Heart right ventricle (tissue), 16 donors: ENCODE data around the gene VENTX. TPM values are rescaled to one million over a fixed set of nuclear protein-coding genes. Genes with fewer than 3 reads are reported as not detected.

Experiments used
- ATAC-seq, 8 donors: fragments of 200-7000 bp; cut with Tn5 transposase; one replicate each; pipeline ENCODE4 v1.9.1; 2020; ENCODE audit warnings: mild to moderate bottlenecking in 8 of 8, moderate library complexity in 8 of 8, moderate number of reproducible peaks in 1 of 8
- DNase-seq, 2 donors: peaks; one replicate each; pipeline ENCODE4 v3.0.0-alpha.2; 2020
- H3K27ac ChIP-seq, 10 donors: fragments of 200-600 bp; sonication (generic) in 2 of 10; one replicate each; pipeline versions ENCODE4 v1.5.0 to v1.8.0; 2020 to 2022; ENCODE audit warnings: mild to moderate bottlenecking in 3 of 10
- H3K27me3 ChIP-seq, 7 donors: fragments of 200-600 bp; one replicate each; pipeline ENCODE4 v1.8.0; 2021 to 2022; ENCODE audit warnings: mild to moderate bottlenecking in 2 of 7
- H3K36me3 ChIP-seq, 9 donors: fragments of 200-600 bp; sonication (generic) in 1 of 9; one replicate each; pipeline versions ENCODE4 v1.5.0 to v1.8.0; 2020 to 2022; ENCODE audit warnings: mild to moderate bottlenecking in 2 of 9
- H3K4me1 ChIP-seq, 9 donors: fragments of 200-600 bp; sonication (generic) in 1 of 9; one replicate each; pipeline versions ENCODE4 v1.5.0 to v1.8.0; 2020 to 2022; ENCODE audit warnings: mild to moderate bottlenecking in 4 of 9
- H3K4me3 ChIP-seq, 10 donors: fragments of 200-600 bp; sonication (generic) in 2 of 10; one replicate each; pipeline versions ENCODE4 v1.5.0 to v1.8.0; 2020 to 2022; ENCODE audit warnings: mild to moderate bottlenecking in 7 of 10, moderate library complexity in 2 of 10
- H3K9me3 ChIP-seq, 11 donors: fragments of 200-600 bp in 10 of 11; sonication (generic) in 2 of 11; one replicate each; pipeline versions ENCODE4 v1.5.0 to v1.8.0; 2013 to 2022; ENCODE audit warnings: mild to moderate bottlenecking in 2 of 11, control low read depth in 1 of 11, moderate library complexity in 1 of 11
- WGBS, 2 donors: extraction: QIAGEN DNeasy Blood & Tissue Kit; methylation state at CpG; one replicate each; pipeline ENCODE4 v1.1.7; 2013; ENCODE audit warnings: inconsistent platforms in 1 of 2; 5-methylcytosine and 5-hydroxymethylcytosine counted together
- intact Hi-C, 10 donors: fragments of 100-400 bp; cut with DNase I; formaldehyde crosslinking; loops; one replicate each; pipeline versions ENCODE4 v1.11.1 to v1.14.2; 2022
- polyA plus RNA-seq, 2 donors: library from polyadenylated mRNA; stranded (reverse); fragments of 200-250 nt; gene quantifications; one replicate each; pipeline ENCODE4 v1.2.3, GENCODE V29; 2013
- total RNA-seq, 10 donors: library from RNA; stranded (reverse); fragmentation: NEBNext Ultra II Directional in 3 of 10; extraction: Animal tissue kit (Norgen Biotek cat#: 25700) in 3 of 10; gene quantifications; one replicate each; pipeline versions ENCODE4 v1.2.1 to v1.2.4, GENCODE V29; 2021 to 2023
- TF ChIP-seq, protein P1 (sequence below), 9 donors: fragments of 200-600 bp; sonication (generic) in 2 of 9; IDR thresholded peaks; one replicate each; pipeline versions ENCODE4 v1.5.0 to v1.8.0; 2021 to 2022; ENCODE audit warnings: antibody characterized with exemption in 9 of 9, mild to moderate bottlenecking in 5 of 9, moderate library complexity in 1 of 9
- donor health status: Arrhythmogenic right ventricular cardiomyopathy.
- donor health status: ischemic (EF 13 %, LVEDD 7.1; RV severe dilation, severe dysfunction).
- donor health status: healthy with polysubstance abuse.
- donor health status: DM: no; HTN: yes; CAD: no.
- donor health status: DM: no; HTN: no; CAD: no.
- donor health status: ischemic (EF 25% LVEDD 6.9; RV normal size, moderate dysfunction).
- donor health status: ischemic (EF 25% LVEDD 5.7; RV mildly dilated, moderate dysfunction).
- donor health status: healthy.
- donor health status: DM: yes; HTN: yes; CAD: no.
- donor health status: Ischemic cardiomyopathy.
- donor health status: ischemic (EF 35%, LVEDD 5.7; RV mildly dilated, moderate dysfunction).
- donor health status: nonischemic (EF 11% LVEDD 7.7; RV severe dilation, severe dysfunction).
- donor health status: DM: yes; HTN: yes; CAD: no.
- donor health status: PGD.
- donor health status: ischemic (EF 29% LVEDD 5.4; RV normal size, mild dysfunction).
- donor health status: nonischemic (EF 23%, LVEDD 6.1; RV moderate dilation, normal function).

Gene VENTX
- total and polyA plus RNA-seq, 12 donors: 0.19 to 1.5 (median 0.64) TPM; not detected in 1

- peaks cover 8 to 96% (median 79%) of the 10 kb centered on the region in 7 donors for H3K27me3 ChIP-seq
Observed at GRCh38 chr10:133245439-133246235, 8.0 kb downstream of the VENTX start.

DNA sequence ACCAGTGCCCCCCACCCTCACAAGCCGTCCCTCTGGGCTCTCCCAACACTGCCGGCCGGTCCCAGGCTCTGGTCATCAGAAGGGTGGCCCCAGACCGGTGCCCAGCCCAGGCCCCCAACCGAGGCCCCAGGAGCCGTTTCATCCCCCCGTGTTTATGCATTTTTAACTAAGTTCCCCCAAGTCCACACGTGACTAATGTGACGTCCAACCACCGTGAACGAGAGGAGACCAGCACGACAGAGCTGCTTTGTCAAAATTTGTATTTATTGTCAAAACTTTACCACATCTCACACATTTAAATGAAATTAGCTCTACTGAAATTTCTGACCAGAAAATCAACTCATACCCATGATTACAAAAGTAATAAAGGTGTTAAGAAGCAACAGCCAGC, 8.6 kb downstream of the VENTX start:
- no peak for DNase-seq
- ATAC-seq: no peak

More at GRCh38 chr10:133245439-133246235, 8.0 kb downstream of the VENTX start:
- peaks cover 0 to 13% (median 0%) of the 10 kb centered on the region in 9 donors for H3K4me1 ChIP-seq
- H3K9me3 ChIP-seq: no peaks in the 10 kb centered on the region
- WGBS, 2 donors: 38 to 39% methylated on average over 33 of the region's 33 CpGs
- DNase-seq: no peak
- TF ChIP-seq, protein P1, sequence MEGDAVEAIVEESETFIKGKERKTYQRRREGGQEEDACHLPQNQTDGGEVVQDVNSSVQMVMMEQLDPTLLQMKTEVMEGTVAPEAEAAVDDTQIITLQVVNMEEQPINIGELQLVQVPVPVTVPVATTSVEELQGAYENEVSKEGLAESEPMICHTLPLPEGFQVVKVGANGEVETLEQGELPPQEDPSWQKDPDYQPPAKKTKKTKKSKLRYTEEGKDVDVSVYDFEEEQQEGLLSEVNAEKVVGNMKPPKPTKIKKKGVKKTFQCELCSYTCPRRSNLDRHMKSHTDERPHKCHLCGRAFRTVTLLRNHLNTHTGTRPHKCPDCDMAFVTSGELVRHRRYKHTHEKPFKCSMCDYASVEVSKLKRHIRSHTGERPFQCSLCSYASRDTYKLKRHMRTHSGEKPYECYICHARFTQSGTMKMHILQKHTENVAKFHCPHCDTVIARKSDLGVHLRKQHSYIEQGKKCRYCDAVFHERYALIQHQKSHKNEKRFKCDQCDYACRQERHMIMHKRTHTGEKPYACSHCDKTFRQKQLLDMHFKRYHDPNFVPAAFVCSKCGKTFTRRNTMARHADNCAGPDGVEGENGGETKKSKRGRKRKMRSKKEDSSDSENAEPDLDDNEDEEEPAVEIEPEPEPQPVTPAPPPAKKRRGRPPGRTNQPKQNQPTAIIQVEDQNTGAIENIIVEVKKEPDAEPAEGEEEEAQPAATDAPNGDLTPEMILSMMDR (IDR thresholded peaks at IDR 0.05): no peak
- H3K36me3 ChIP-seq: no peaks in the 10 kb centered on the region
- no peak overlapping the region for H3K4me3 ChIP-seq
- no peak for ATAC-seq
- H3K27ac ChIP-seq: no peak overlapping the region
- intact Hi-C loops: no loop called here

GRCh38 chr10:133247681-133248333, 10.2 kb downstream of the VENTX start:
- intact Hi-C loops: no loop called here
- no peak for ATAC-seq
- 56 to 61% methylated on average over 31 to 36 of the region's 36 CpGs for WGBS, 2 donors
- TF ChIP-seq, protein P1 (IDR thresholded peaks at IDR 0.05): no peak
- H3K27me3 ChIP-seq: peaks cover 8 to 88% (median 65%) of the 10 kb centered on the region in 7 donors
- H3K36me3 ChIP-seq: no peaks in the 10 kb centered on the region
- H3K4me3 ChIP-seq: no peak overlapping the region
- no peaks in the 10 kb centered on the region for H3K9me3 ChIP-seq
- no peak overlapping the region for H3K27ac ChIP-seq
- H3K4me1 ChIP-seq: peaks cover 0 to 7% (median 0%) of the 10 kb centered on the region in 9 donors
- no peak for DNase-seq

More for the DNA sequence above, 8.6 kb downstream of the VENTX start:
- Histone ChIP-seq H3K4me1 (peaks cover 0 to 8% (median 0%) of the 10 kb centered on the region in 9 donors), H3K9me3 (no peaks in the 10 kb centered on the region), H3K4me3 (no peak overlapping the region), H3K27ac (no peak overlapping the region), H3K36me3 (no peaks in the 10 kb centered on the region), H3K27me3 (peaks cover 8 to 92% (median 73%) of the 10 kb centered on the region in 7 donors)
- intact Hi-C loops: no loop called here
- 45 to 57% methylated on average over 12 of the region's 12 CpGs for WGBS, 2 donors
- TF ChIP-seq, protein P1 (IDR thresholded peaks at IDR 0.05): no peak

GRCh38 chr10:133248334-133248715, 10.7 kb downstream of the VENTX start:
- Histone ChIP-seq H3K36me3 (no peaks in the 10 kb centered on the region), H3K27me3 (peaks cover 8 to 84% (median 63%) of the 10 kb centered on the region in 7 donors), H3K27ac (no peak overlapping the region), H3K9me3 (no peaks in the 10 kb centered on the region), H3K4me3 (no peak overlapping the region), H3K4me1 (peaks cover 0 to 7% (median 0%) of the 10 kb centered on the region in 9 donors)
- intact Hi-C loops: no loop called here
- ATAC-seq (no peak), DNase-seq (no peak)
- TF ChIP-seq, protein P1 (IDR thresholded peaks at IDR 0.05): no peak
- 79 to 83% methylated on average over 12 of the region's 12 CpGs for WGBS, 2 donors
